ENCODE data around the gene EFNB2. TPM values are rescaled to one million over a fixed set of nuclear protein-coding genes. Genes with fewer than 3 reads are reported as not detected.

The EFNB2 gene
- total and polyA plus RNA-seq, 2 of the 8 experiments (the other 6 are each of a cell fraction or from before 2014, with no cell fraction given): 8.2 to 12.0 TPM

GRCh38 chr13:106498158-106498557 is 37.3 kb downstream of the EFNB2 start:
- Histone ChIP-seq H2BK15ac (ENCODE audit: low read length) (no peak overlapping the region), H3K79me1 (ENCODE audit: low read depth, low read length) (no peaks in the 10 kb centered on the region; the same call in 1 of the 2 replicates), H2AFZ (ENCODE audit: low read length) (no peak overlapping the region), H2BK12ac (ENCODE audit: low read depth, low read length) (no peak overlapping the region), H4K20me1 (replicated peaks in 1 of 2; ENCODE audit: control insufficient read depth in 1 of 2, insufficient read depth in 2 of 2, low read length in 2 of 2) (no peaks in the 10 kb centered on the region), H3K27me3 (replicated peaks in 1 of 4; ENCODE audit: control insufficient read depth in 3 of 4, extremely low read depth in 1 of 4, insufficient read depth in 3 of 4, low read length in 3 of 4) (peaks cover 0 to 1% (median 0%) of the 10 kb centered on the region in 4 experiments; a peak in 1 of 7 replicates), H3K27ac (ENCODE audit: low read depth, low read length) (no peak overlapping the region), H4K8ac (ENCODE audit: extremely low read depth, insufficient read depth, low read length) (no peak overlapping the region), H3K4me1 (replicated peaks in 1 of 4; ENCODE audit: control insufficient read depth in 3 of 4, insufficient read depth in 4 of 4, low read length in 3 of 4) (peaks cover 0 to 17% (median 3%) of the 10 kb centered on the region in 4 experiments; a peak in 4 of 7 replicates), H3K56ac (replicated peaks; ENCODE audit: insufficient read length, low read depth, low read length) (no peak overlapping the region), H3K18ac (ENCODE audit: extremely low read depth, low read length) (no peak overlapping the region), H2BK120ac (replicated peaks; ENCODE audit: low read depth, low read length) (no peak overlapping the region), H2AK5ac (ENCODE audit: low read depth, low read length) (no peak overlapping the region), H3K9ac (replicated peaks in 1 of 4; ENCODE audit: extremely low read depth in 1 of 4, low read depth in 3 of 4, low read length in 3 of 4) (no peak overlapping the region), H4K5ac (ENCODE audit: insufficient read length, low read depth, low read length) (no peak overlapping the region), H3K79me2 (ENCODE audit: control insufficient read depth in 1 of 2, insufficient read depth in 2 of 2, low read length in 2 of 2) (peaks cover 0 to 8% of the 10 kb centered on the region in 2 experiments; a peak in 2 of 4 replicates), H3K36me3 (ENCODE audit: control insufficient read depth in 2 of 4, insufficient read depth in 4 of 4, low read length in 3 of 4) (peaks cover 0 to 6% (median 1%) of the 10 kb centered on the region in 4 experiments; a peak in 5 of 8 replicates), H2BK20ac (ENCODE audit: low read length) (no peak overlapping the region), H3K23ac (ENCODE audit: insufficient read length) (no peak overlapping the region), H3K4ac (replicated peaks; ENCODE audit: insufficient read length, low read depth, low read length) (no peak overlapping the region), H3K14ac (ENCODE audit: insufficient read length) (no peak overlapping the region), H4K91ac (replicated peaks; ENCODE audit: insufficient read length, low read length) (no peak overlapping the region), H3K4me3 (ENCODE audit: extremely low read depth in 1 of 4, insufficient read depth in 2 of 4, low read depth in 3 of 4, low read length in 4 of 4) (no peak overlapping the region), H3K23me2 (ENCODE audit: low read depth, low read length) (no peaks in the 10 kb centered on the region), H3K4me2 (ENCODE audit: insufficient read depth in 1 of 2, low read depth in 2 of 2, low read length in 2 of 2) (no peak overlapping the region; a peak in 1 of 4 replicates), H2BK5ac (ENCODE audit: low read depth, low read length) (no peak overlapping the region), H3K9me3 (ENCODE audit: insufficient read depth in 2 of 2, low read depth in 1 of 2, low read length in 1 of 2) (no peaks in the 10 kb centered on the region)
- CTCF ChIA-PET (ENCODE audit: partially characterized antibody): interaction anchor here (0.7 kb wide), 2 partner anchors 106 to 641 kb away, joined by 3 read pairs; no protein-coding TSS in a partner anchor
- DNase-seq (ENCODE audit: low read depth in 1 of 2, low spot score in 2 of 2) (no peak), FAIRE-seq (no peak)
- 37% methylated on average over 3 of the region's 3 CpGs; no CpG with 5 or more reads in 1 of the 2 experiments for WGBS, 2 experiments (ENCODE audit: extremely low coverage in 1 of 2, insufficient coverage in 1 of 2, insufficient read length in 1 of 2, insufficient replicate concordance in 2 of 2, low coverage in 1 of 2, low lambda C conversion rate in 2 of 2, missing lambda C conversion rate in 1 of 2)
- TF ChIP-seq EP300 (IDR thresholded peaks at IDR 0.05; ENCODE audit: borderline replicate concordance in 1 of 2, low read depth in 2 of 2, low read length in 2 of 2) (no peak), NANOG (IDR thresholded peaks at IDR 0.05; ENCODE audit: insufficient read depth, low read depth, low read length, poor library complexity, severe bottlenecking) (no peak), ZNF274 (IDR thresholded peaks at IDR 0.05; ENCODE audit: borderline replicate concordance, extremely low read depth, low read length) (no peak), NRF1 (IDR thresholded peaks at IDR 0.05; ENCODE audit: low read depth, low read length) (no peak), KDM4A (IDR thresholded peaks at IDR 0.05; ENCODE audit: low read depth, low read length, severe bottlenecking) (no peak), TCF12 (IDR thresholded peaks at IDR 0.05; ENCODE audit: low read depth, low read length) (no peak), GTF2F1 (IDR thresholded peaks at IDR 0.05; ENCODE audit: borderline replicate concordance, low read depth, low read length) (no peak)
- POLR2A ChIA-PET (ENCODE audit: partially characterized antibody): no interaction called here

All from H1 (cell line).